ENCODE data around the gene SLC6A5.

Gene SLC6A5

GRCh38 chr11:20617346-20618005 lies 18.1 kb downstream of the SLC6A5 start:
- Histone ChIP-seq H3K4me3 (ENCODE audit: low read depth in 1 of 5, low read length in 5 of 5) (no peak overlapping the region), H3K4me1 (ENCODE audit: control insufficient read depth in 5 of 5, insufficient read depth in 5 of 5, low read length in 5 of 5) (peaks cover 4 to 22% (median 12%) of the 10 kb centered on the region in 5 donors), H3K27me3 (ENCODE audit: control insufficient read depth in 5 of 5, insufficient read depth in 4 of 5, low read length in 5 of 5) (peaks cover 2 to 16% (median 5%) of the 10 kb centered on the region in 5 donors), H3K27ac (ENCODE audit: low read depth, low read length) (no peak overlapping the region), H3K36me3 (ENCODE audit: control insufficient read depth in 5 of 5, insufficient read depth in 5 of 5, low read length in 5 of 5) (no peaks in the 10 kb centered on the region), H3K9ac (ENCODE audit: low read length in 5 of 5) (no peak overlapping the region), H3K9me3 (ENCODE audit: control insufficient read depth in 5 of 5, low read length in 5 of 5) (no peaks in the 10 kb centered on the region)

GRCh38 chr11:20618083-20618482 lies 18.7 kb downstream of the SLC6A5 start:
- Histone ChIP-seq H3K9ac (ENCODE audit: low read length in 5 of 5) (no peak overlapping the region), H3K4me3 (ENCODE audit: low read depth in 1 of 5, low read length in 5 of 5) (no peak overlapping the region), H3K36me3 (ENCODE audit: control insufficient read depth in 5 of 5, insufficient read depth in 5 of 5, low read length in 5 of 5) (no peaks in the 10 kb centered on the region), H3K4me1 (ENCODE audit: control insufficient read depth in 5 of 5, insufficient read depth in 5 of 5, low read length in 5 of 5) (peaks cover 4 to 22% (median 12%) of the 10 kb centered on the region in 5 donors), H3K9me3 (ENCODE audit: control insufficient read depth in 5 of 5, low read length in 5 of 5) (no peaks in the 10 kb centered on the region), H3K27me3 (ENCODE audit: control insufficient read depth in 5 of 5, insufficient read depth in 4 of 5, low read length in 5 of 5) (peaks cover 2 to 14% (median 4%) of the 10 kb centered on the region in 5 donors), H3K27ac (ENCODE audit: low read depth, low read length) (no peak overlapping the region)

- Histone ChIP-seq H3K27ac (ENCODE audit: low read depth, low read length) (no peak overlapping the region), H3K4me3 (ENCODE audit: low read depth in 1 of 5, low read length in 5 of 5) (no peak overlapping the region), H3K9me3 (ENCODE audit: control insufficient read depth in 5 of 5, low read length in 5 of 5) (no peaks in the 10 kb centered on the region), H3K36me3 (ENCODE audit: control insufficient read depth in 5 of 5, insufficient read depth in 5 of 5, low read length in 5 of 5) (no peaks in the 10 kb centered on the region), H3K9ac (ENCODE audit: low read length in 5 of 5) (no peak overlapping the region), H3K27me3 (ENCODE audit: control insufficient read depth in 5 of 5, insufficient read depth in 4 of 5, low read length in 5 of 5) (peaks cover 2 to 5% (median 5%) of the 10 kb centered on the region in 5 donors), H3K4me1 (ENCODE audit: control insufficient read depth in 5 of 5, insufficient read depth in 5 of 5, low read length in 5 of 5) (peaks cover 4 to 22% (median 12%) of the 10 kb centered on the region in 5 donors)
Observed at GRCh38 chr11:20620988-20621387, 21.6 kb downstream of the SLC6A5 start.

GRCh38 chr11:20621679-20622078 lies 22.3 kb downstream of the SLC6A5 start:
- Histone ChIP-seq H3K27ac (ENCODE audit: low read depth, low read length) (no peak overlapping the region), H3K27me3 (ENCODE audit: control insufficient read depth in 5 of 5, insufficient read depth in 4 of 5, low read length in 5 of 5) (peaks cover 4 to 8% (median 5%) of the 10 kb centered on the region in 5 donors), H3K9me3 (ENCODE audit: control insufficient read depth in 5 of 5, low read length in 5 of 5) (no peaks in the 10 kb centered on the region), H3K4me1 (ENCODE audit: control insufficient read depth in 5 of 5, insufficient read depth in 5 of 5, low read length in 5 of 5) (peaks cover 4 to 17% (median 12%) of the 10 kb centered on the region in 5 donors), H3K9ac (ENCODE audit: low read length in 5 of 5) (no peak overlapping the region), H3K36me3 (ENCODE audit: control insufficient read depth in 5 of 5, insufficient read depth in 5 of 5, low read length in 5 of 5) (no peaks in the 10 kb centered on the region), H3K4me3 (ENCODE audit: low read depth in 1 of 5, low read length in 5 of 5) (no peak overlapping the region)

GRCh38 chr11:20623252-20623651 lies 23.8 kb downstream of the SLC6A5 start:
- Histone ChIP-seq H3K27me3 (ENCODE audit: control insufficient read depth in 5 of 5, insufficient read depth in 4 of 5, low read length in 5 of 5) (peaks cover 4 to 10% (median 6%) of the 10 kb centered on the region in 5 donors), H3K4me1 (ENCODE audit: control insufficient read depth in 5 of 5, insufficient read depth in 5 of 5, low read length in 5 of 5) (peaks cover 0 to 2% (median 0%) of the 10 kb centered on the region in 5 donors), H3K27ac (ENCODE audit: low read depth, low read length) (no peak overlapping the region), H3K4me3 (ENCODE audit: low read depth in 1 of 5, low read length in 5 of 5) (no peak overlapping the region), H3K9ac (ENCODE audit: low read length in 5 of 5) (no peak overlapping the region), H3K9me3 (ENCODE audit: control insufficient read depth in 5 of 5, low read length in 5 of 5) (no peaks in the 10 kb centered on the region), H3K36me3 (ENCODE audit: control insufficient read depth in 5 of 5, insufficient read depth in 5 of 5, low read length in 5 of 5) (no peaks in the 10 kb centered on the region)

GRCh38 chr11:20626279-20626678 lies 26.9 kb downstream of the SLC6A5 start:
- peaks cover 4 to 11% (median 6%) of the 10 kb centered on the region in 5 donors for H3K27me3 ChIP-seq (ENCODE audit: control insufficient read depth in 5 of 5, insufficient read depth in 4 of 5, low read length in 5 of 5)
- no peak overlapping the region for H3K4me3 ChIP-seq (ENCODE audit: low read depth in 1 of 5, low read length in 5 of 5)

GRCh38 chr11:20627026-20627425 lies 27.6 kb downstream of the SLC6A5 start:
- no peak overlapping the region for H3K4me3 ChIP-seq (ENCODE audit: low read depth in 1 of 5, low read length in 5 of 5)
- H3K27me3 ChIP-seq (ENCODE audit: control insufficient read depth in 5 of 5, insufficient read depth in 4 of 5, low read length in 5 of 5) = peaks cover 4 to 11% (median 6%) of the 10 kb centered on the region in 5 donors
- no peak overlapping the region for H3K27ac ChIP-seq (ENCODE audit: low read depth, low read length)
- no peaks in the 10 kb centered on the region for H3K36me3 ChIP-seq (ENCODE audit: control insufficient read depth in 5 of 5, insufficient read depth in 5 of 5, low read length in 5 of 5)
- peaks cover 0 to 7% (median 3%) of the 10 kb centered on the region in 5 donors for H3K9me3 ChIP-seq (ENCODE audit: control insufficient read depth in 5 of 5, low read length in 5 of 5)
- no peak overlapping the region for H3K9ac ChIP-seq (ENCODE audit: low read length in 5 of 5)
- no peaks in the 10 kb centered on the region for H3K4me1 ChIP-seq (ENCODE audit: control insufficient read depth in 5 of 5, insufficient read depth in 5 of 5, low read length in 5 of 5)

More at GRCh38 chr11:20626279-20626678, 26.9 kb downstream of the SLC6A5 start:
- H3K27ac ChIP-seq (ENCODE audit: low read depth, low read length) = no peak overlapping the region
- H3K4me1 ChIP-seq (ENCODE audit: control insufficient read depth in 5 of 5, insufficient read depth in 5 of 5, low read length in 5 of 5) = no peaks in the 10 kb centered on the region
- H3K9ac ChIP-seq (ENCODE audit: low read length in 5 of 5) = no peak overlapping the region
- no peaks in the 10 kb centered on the region for H3K36me3 ChIP-seq (ENCODE audit: control insufficient read depth in 5 of 5, insufficient read depth in 5 of 5, low read length in 5 of 5)
- peaks cover 0 to 7% (median 3%) of the 10 kb centered on the region in 5 donors for H3K9me3 ChIP-seq (ENCODE audit: control insufficient read depth in 5 of 5, low read length in 5 of 5)

GRCh38 chr11:20627701-20628100 lies 28.3 kb downstream of the SLC6A5 start:
- Histone ChIP-seq H3K4me1 (ENCODE audit: control insufficient read depth in 5 of 5, insufficient read depth in 5 of 5, low read length in 5 of 5) (no peaks in the 10 kb centered on the region), H3K27me3 (ENCODE audit: control insufficient read depth in 5 of 5, insufficient read depth in 4 of 5, low read length in 5 of 5) (peaks cover 4 to 11% (median 5%) of the 10 kb centered on the region in 5 donors), H3K4me3 (ENCODE audit: low read depth in 1 of 5, low read length in 5 of 5) (no peak overlapping the region), H3K36me3 (ENCODE audit: control insufficient read depth in 5 of 5, insufficient read depth in 5 of 5, low read length in 5 of 5) (no peaks in the 10 kb centered on the region), H3K9ac (ENCODE audit: low read length in 5 of 5) (no peak overlapping the region), H3K27ac (ENCODE audit: low read depth, low read length) (no peak overlapping the region), H3K9me3 (ENCODE audit: control insufficient read depth in 5 of 5, low read length in 5 of 5) (peaks cover 0 to 7% (median 3%) of the 10 kb centered on the region in 5 donors)

- peaks cover 0 to 11% (median 2%) of the 10 kb centered on the region in 5 donors for H3K27me3 ChIP-seq (ENCODE audit: control insufficient read depth in 5 of 5, insufficient read depth in 4 of 5, low read length in 5 of 5)
- H3K9ac ChIP-seq (ENCODE audit: low read length in 5 of 5) = no peak overlapping the region
- H3K27ac ChIP-seq (ENCODE audit: low read depth, low read length) = no peak overlapping the region
- H3K4me3 ChIP-seq (ENCODE audit: low read depth in 1 of 5, low read length in 5 of 5) = no peak overlapping the region
- H3K36me3 ChIP-seq (ENCODE audit: control insufficient read depth in 5 of 5, insufficient read depth in 5 of 5, low read length in 5 of 5) = no peaks in the 10 kb centered on the region
- H3K4me1 ChIP-seq (ENCODE audit: control insufficient read depth in 5 of 5, insufficient read depth in 5 of 5, low read length in 5 of 5) = no peaks in the 10 kb centered on the region
- H3K9me3 ChIP-seq (ENCODE audit: control insufficient read depth in 5 of 5, low read length in 5 of 5) = peaks cover 0 to 7% (median 3%) of the 10 kb centered on the region in 5 donors
Observed at GRCh38 chr11:20631519-20632168, 32.2 kb downstream of the SLC6A5 start.

- Histone ChIP-seq H3K9ac (ENCODE audit: low read length in 5 of 5) (no peak overlapping the region), H3K36me3 (ENCODE audit: control insufficient read depth in 5 of 5, insufficient read depth in 5 of 5, low read length in 5 of 5) (no peaks in the 10 kb centered on the region), H3K27ac (ENCODE audit: low read depth, low read length) (no peak overlapping the region), H3K4me3 (ENCODE audit: low read depth in 1 of 5, low read length in 5 of 5) (no peak overlapping the region), H3K27me3 (ENCODE audit: control insufficient read depth in 5 of 5, insufficient read depth in 4 of 5, low read length in 5 of 5) (peaks cover 0 to 11% (median 2%) of the 10 kb centered on the region in 5 donors), H3K4me1 (ENCODE audit: control insufficient read depth in 5 of 5, insufficient read depth in 5 of 5, low read length in 5 of 5) (no peaks in the 10 kb centered on the region), H3K9me3 (ENCODE audit: control insufficient read depth in 5 of 5, low read length in 5 of 5) (peaks cover 0 to 7% (median 3%) of the 10 kb centered on the region in 5 donors)
Observed at GRCh38 chr11:20632169-20632532, 32.7 kb downstream of the SLC6A5 start.
